HL-60 (cell line): ENCODE results near the gene PYROXD2.

Experiments
- DNase-seq, 2 experiments: peaks; one replicate each; pipeline ENCODE4 v3.0.0-alpha.2; 2010 to 2020; ENCODE audit warnings: low read depth in 1 of 2, low spot score in 1 of 2
- H3K27ac ChIP-seq: fragments of 250-450 bp; sonication (Bioruptor Pico); replicated peaks from 2 replicates; pipeline ENCODE4 v1.5.1; 2020; ENCODE audit warnings: mild to moderate bottlenecking, moderate library complexity
- H3K27me3 ChIP-seq: fragments of 250-450 bp; sonication (Bioruptor Pico); 2 replicates; pipeline ENCODE4 v1.5.1; 2021; ENCODE audit warnings: mild to moderate bottlenecking, moderate library complexity; ENCODE audit not compliant: insufficient read depth, poor library complexity, severe bottlenecking
- H3K4me3 ChIP-seq: replicated peaks from 2 replicates; pipeline ENCODE4 v1.5.1; 2011; ENCODE audit warnings: mild to moderate bottlenecking, control low read depth, low read length; ENCODE audit not compliant: insufficient read depth
- CTCF ChIP-seq: IDR thresholded peaks from one replicate; pipeline ENCODE4 v1.5.1; 2011; ENCODE audit warnings: low read length, control low read depth, inconsistent platforms; ENCODE audit not compliant: insufficient read depth
- GABPA ChIP-seq: IDR thresholded peaks from 2 replicates; pipeline ENCODE4 v1.6.1; 2012; ENCODE audit warnings: low read depth
- POLR2AphosphoS5 ChIP-seq: IDR thresholded peaks from 2 replicates; pipeline ENCODE4 v1.6.1; 2012; ENCODE audit warnings: low read depth
- SPI1 ChIP-seq: IDR thresholded peaks from 2 replicates; pipeline ENCODE4 v1.6.1; 2012; ENCODE audit warnings: low read depth, mild to moderate bottlenecking, borderline replicate concordance
- TF ChIP-seq, protein P1 (sequence below): IDR thresholded peaks from 2 replicates; pipeline ENCODE4 v1.6.1; 2012; ENCODE audit warnings: low read depth; ENCODE audit not compliant: insufficient replicate concordance

PYROXD2 gene

DNA sequence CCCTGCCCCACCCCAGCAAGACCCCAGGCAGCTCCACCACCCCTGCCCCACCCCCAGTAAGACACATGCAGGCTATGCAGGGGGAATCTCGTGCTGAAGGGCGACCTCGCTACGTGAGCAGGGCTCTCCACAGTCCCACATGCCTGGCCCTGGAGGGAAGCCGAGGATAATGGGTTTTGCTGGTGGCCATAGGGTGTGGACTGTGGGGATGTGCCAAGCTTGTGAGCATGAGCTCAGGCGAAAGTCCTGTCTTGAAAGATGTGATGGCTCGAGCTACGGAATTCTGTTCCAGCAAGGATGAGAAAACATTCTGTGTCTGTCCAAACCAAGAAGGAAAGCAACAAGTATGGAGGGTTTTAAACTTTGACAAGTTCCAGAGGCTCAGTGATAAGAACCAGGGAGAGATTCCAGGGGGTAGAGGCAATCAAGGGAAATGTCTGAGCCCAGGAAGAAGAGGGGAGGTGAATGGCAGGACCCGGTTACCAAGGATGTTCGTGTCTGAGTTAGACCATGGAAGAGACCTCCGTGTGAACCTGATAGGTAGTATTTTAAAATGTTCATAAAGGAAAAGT is 63.1 kb downstream of the PYROXD2 start:
- peaks cover 6% of the 10 kb centered on the region for H3K27me3 ChIP-seq
- no peak overlapping the region for H3K27ac ChIP-seq
- H3K4me3 ChIP-seq: no peak overlapping the region
- TF ChIP-seq, protein P1, sequence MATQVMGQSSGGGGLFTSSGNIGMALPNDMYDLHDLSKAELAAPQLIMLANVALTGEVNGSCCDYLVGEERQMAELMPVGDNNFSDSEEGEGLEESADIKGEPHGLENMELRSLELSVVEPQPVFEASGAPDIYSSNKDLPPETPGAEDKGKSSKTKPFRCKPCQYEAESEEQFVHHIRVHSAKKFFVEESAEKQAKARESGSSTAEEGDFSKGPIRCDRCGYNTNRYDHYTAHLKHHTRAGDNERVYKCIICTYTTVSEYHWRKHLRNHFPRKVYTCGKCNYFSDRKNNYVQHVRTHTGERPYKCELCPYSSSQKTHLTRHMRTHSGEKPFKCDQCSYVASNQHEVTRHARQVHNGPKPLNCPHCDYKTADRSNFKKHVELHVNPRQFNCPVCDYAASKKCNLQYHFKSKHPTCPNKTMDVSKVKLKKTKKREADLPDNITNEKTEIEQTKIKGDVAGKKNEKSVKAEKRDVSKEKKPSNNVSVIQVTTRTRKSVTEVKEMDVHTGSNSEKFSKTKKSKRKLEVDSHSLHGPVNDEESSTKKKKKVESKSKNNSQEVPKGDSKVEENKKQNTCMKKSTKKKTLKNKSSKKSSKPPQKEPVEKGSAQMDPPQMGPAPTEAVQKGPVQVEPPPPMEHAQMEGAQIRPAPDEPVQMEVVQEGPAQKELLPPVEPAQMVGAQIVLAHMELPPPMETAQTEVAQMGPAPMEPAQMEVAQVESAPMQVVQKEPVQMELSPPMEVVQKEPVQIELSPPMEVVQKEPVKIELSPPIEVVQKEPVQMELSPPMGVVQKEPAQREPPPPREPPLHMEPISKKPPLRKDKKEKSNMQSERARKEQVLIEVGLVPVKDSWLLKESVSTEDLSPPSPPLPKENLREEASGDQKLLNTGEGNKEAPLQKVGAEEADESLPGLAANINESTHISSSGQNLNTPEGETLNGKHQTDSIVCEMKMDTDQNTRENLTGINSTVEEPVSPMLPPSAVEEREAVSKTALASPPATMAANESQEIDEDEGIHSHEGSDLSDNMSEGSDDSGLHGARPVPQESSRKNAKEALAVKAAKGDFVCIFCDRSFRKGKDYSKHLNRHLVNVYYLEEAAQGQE: no peak
- no peak for DNase-seq

GRCh38 chr10:98349508-98349922 is 65.5 kb downstream of the PYROXD2 start:
- DNase-seq: peak; percentile 43 to 47

DNA sequence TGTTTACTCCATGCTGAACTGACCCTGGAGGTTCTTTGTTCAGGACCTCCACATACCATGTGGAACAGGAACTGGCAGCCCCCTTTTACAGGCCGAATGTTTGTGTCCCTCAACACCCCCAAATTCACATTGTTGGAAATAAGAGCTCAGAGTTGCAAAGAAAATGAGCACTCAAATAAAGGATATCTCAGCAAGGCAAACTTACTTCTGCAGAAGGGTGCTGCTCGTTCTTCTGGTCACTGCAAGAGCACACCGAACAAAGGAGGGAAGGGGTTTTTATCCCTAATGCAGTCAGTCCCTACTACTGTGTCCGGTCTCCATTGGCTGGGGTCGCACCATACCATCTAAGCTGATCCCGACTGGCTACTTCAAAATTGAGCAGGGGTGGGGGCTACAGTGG is 68.1 kb downstream of the PYROXD2 start:
- no peak for DNase-seq
- no peak for TF ChIP-seq GABPA
- no peak for TF ChIP-seq CTCF
- no peak for TF ChIP-seq SPI1
- no peak for TF ChIP-seq POLR2AphosphoS5
- TF ChIP-seq, protein P1: no peak
- H3K27me3 ChIP-seq: no peaks in the 10 kb centered on the region
- no peak overlapping the region for H3K27ac ChIP-seq
- H3K4me3 ChIP-seq: no peak overlapping the region

More at GRCh38 chr10:98349508-98349922, 65.5 kb downstream of the PYROXD2 start:
- no peak overlapping the region for H3K27ac ChIP-seq
- TF ChIP-seq CTCF (no peak), GABPA (no peak), POLR2AphosphoS5 (no peak), SPI1 (no peak)
- TF ChIP-seq, protein P1: no peak
- H3K4me3 ChIP-seq: no peak overlapping the region
- peaks cover 6% of the 10 kb centered on the region for H3K27me3 ChIP-seq
